Measurements from ENCODE around the gene EPC1. TPM values are rescaled to one million over a fixed set of nuclear protein-coding genes. Genes with fewer than 3 reads are reported as not detected.

EPC1 gene
- total and polyA plus RNA-seq, 2 donors from 2014 or later, result 12.3 to 42.6 TPM

DNA sequence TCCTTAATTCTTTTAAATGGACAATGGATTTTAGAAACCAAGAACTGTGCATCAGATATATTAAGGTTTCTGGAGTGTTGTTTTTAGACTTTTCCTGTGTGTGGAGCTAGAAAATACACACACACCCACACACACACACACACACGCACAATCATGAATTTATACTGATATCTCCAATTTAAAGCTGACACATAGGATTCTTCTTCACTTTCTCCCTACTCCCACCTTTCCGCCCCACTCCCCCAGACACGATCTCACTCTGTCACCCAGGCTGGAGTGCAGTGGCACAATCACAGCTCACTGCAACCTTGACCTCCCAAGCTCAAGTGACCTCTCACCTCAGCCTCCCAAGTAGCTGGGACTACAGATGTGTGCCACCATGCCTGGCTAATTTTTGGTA, 100.3 kb downstream of the EPC1 start:
- Histone ChIP-seq H3K4me3 (ENCODE audit: low read length in 3 of 3) (no peak overlapping the region), H3K27ac (ENCODE audit: low read depth in 2 of 2, low read length in 2 of 2) (no peak overlapping the region), H3K36me3 (ENCODE audit: control insufficient read depth in 2 of 3, insufficient read depth in 3 of 3, low read length in 3 of 3) (no peaks in the 10 kb centered on the region), H3K27me3 (ENCODE audit: control insufficient read depth, insufficient read depth, low read length) (no peaks in the 10 kb centered on the region), H3K4me1 (ENCODE audit: control insufficient read depth in 2 of 3, insufficient read depth in 2 of 3, low read depth in 1 of 3, low read length in 3 of 3) (no peaks in the 10 kb centered on the region), H3K9me3 (ENCODE audit: control insufficient read depth in 2 of 3, insufficient read depth in 1 of 3, low read length in 3 of 3) (no peaks in the 10 kb centered on the region), H3K9ac (ENCODE audit: low read length in 3 of 3) (no peak overlapping the region)
- no peak for DNase-seq
- TF ChIP-seq, protein P1, sequence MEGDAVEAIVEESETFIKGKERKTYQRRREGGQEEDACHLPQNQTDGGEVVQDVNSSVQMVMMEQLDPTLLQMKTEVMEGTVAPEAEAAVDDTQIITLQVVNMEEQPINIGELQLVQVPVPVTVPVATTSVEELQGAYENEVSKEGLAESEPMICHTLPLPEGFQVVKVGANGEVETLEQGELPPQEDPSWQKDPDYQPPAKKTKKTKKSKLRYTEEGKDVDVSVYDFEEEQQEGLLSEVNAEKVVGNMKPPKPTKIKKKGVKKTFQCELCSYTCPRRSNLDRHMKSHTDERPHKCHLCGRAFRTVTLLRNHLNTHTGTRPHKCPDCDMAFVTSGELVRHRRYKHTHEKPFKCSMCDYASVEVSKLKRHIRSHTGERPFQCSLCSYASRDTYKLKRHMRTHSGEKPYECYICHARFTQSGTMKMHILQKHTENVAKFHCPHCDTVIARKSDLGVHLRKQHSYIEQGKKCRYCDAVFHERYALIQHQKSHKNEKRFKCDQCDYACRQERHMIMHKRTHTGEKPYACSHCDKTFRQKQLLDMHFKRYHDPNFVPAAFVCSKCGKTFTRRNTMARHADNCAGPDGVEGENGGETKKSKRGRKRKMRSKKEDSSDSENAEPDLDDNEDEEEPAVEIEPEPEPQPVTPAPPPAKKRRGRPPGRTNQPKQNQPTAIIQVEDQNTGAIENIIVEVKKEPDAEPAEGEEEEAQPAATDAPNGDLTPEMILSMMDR (IDR thresholded peaks at IDR 0.05; ENCODE audit: borderline replicate concordance, extremely low read depth, insufficient read depth), result no peak
- intact Hi-C loops (cut with DNase I), result no loop called here
- FAIRE-seq, result no peak

DNA sequence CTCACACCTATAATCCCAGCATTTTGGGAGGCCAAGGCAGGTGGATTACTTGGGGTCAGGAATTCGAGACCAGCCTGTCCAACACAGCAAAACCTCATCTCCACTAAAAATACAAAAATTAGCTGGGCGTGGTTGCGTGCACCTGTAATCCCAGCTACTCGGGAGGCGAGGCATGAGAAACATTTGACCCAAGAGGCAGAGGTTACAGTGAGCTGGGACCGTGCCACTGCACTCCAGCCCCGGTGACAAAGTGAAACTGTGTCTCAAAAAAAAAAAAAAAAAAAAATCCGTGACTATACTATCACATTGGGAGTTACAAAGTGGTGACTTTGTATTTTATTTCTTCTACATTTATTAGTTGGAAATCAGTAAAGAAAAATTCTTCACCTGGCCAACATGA, 101.2 kb downstream of the EPC1 start:
- H3K4me3 ChIP-seq (ENCODE audit: low read length in 3 of 3), result no peak overlapping the region
- FAIRE-seq, result no peak
- intact Hi-C loops (cut with DNase I), result no loop called here
- H3K9ac ChIP-seq (ENCODE audit: low read length in 3 of 3), result no peak overlapping the region
- H3K27me3 ChIP-seq (ENCODE audit: control insufficient read depth, insufficient read depth, low read length), result no peaks in the 10 kb centered on the region
- H3K36me3 ChIP-seq (ENCODE audit: control insufficient read depth in 2 of 3, insufficient read depth in 3 of 3, low read length in 3 of 3), result no peaks in the 10 kb centered on the region
- no peak overlapping the region for H3K27ac ChIP-seq (ENCODE audit: low read depth in 2 of 2, low read length in 2 of 2)
- TF ChIP-seq, protein P1 (IDR thresholded peaks at IDR 0.05; ENCODE audit: borderline replicate concordance, extremely low read depth, insufficient read depth), result no peak
- no peaks in the 10 kb centered on the region for H3K4me1 ChIP-seq (ENCODE audit: control insufficient read depth in 2 of 3, insufficient read depth in 2 of 3, low read depth in 1 of 3, low read length in 3 of 3)
- DNase-seq, result no peak
- no peaks in the 10 kb centered on the region for H3K9me3 ChIP-seq (ENCODE audit: control insufficient read depth in 2 of 3, insufficient read depth in 1 of 3, low read length in 3 of 3)

DNA sequence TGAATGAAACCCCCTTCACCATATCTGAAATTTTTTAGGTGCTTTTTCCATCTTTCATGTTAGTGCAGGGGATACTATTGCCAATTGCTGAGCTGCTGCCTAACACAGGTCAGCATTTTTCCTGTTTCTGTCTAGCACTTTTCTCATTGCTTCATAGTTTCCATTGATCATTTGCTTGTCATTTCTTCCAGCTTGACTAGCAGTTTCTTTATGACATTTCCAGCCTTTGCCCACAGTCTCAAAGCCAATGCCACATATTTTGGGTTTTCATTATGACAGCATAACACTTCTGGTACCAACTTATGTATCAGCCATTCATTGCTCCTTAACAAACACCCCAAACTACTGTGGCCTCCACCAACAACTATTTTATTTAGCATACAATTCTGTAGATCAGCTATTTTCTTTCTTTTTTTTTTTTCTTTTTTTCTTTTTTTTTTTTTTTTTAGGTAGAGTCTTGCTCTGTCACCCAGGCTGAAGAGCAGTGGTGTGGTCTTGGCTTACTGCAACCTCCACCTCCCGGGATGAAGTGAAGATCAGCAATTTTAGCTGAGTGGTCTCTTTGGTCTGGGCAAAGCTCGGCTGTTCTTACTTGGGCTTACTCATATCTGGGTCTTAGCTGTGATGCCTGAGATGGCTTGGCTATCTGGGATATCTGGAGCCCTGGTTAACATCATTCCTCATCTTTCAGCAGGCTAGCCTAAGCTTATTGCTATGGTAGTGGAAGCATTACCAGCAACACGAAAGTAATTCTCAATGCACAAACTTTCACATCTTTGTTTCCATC, 102.3 kb downstream of the EPC1 start:
- Histone ChIP-seq H3K36me3 (ENCODE audit: control insufficient read depth in 2 of 3, insufficient read depth in 3 of 3, low read length in 3 of 3) (no peaks in the 10 kb centered on the region), H3K27me3 (ENCODE audit: control insufficient read depth, insufficient read depth, low read length) (no peaks in the 10 kb centered on the region), H3K9ac (ENCODE audit: low read length in 3 of 3) (no peak overlapping the region), H3K9me3 (ENCODE audit: control insufficient read depth in 2 of 3, insufficient read depth in 1 of 3, low read length in 3 of 3) (no peaks in the 10 kb centered on the region), H3K4me3 (ENCODE audit: low read length in 3 of 3) (no peak overlapping the region), H3K4me1 (ENCODE audit: control insufficient read depth in 2 of 3, insufficient read depth in 2 of 3, low read depth in 1 of 3, low read length in 3 of 3) (no peaks in the 10 kb centered on the region), H3K27ac (ENCODE audit: low read depth in 2 of 2, low read length in 2 of 2) (no peak overlapping the region)
- DNase-seq (no peak), FAIRE-seq (no peak)
- intact Hi-C loops (cut with DNase I), result no loop called here
- TF ChIP-seq, protein P1 (IDR thresholded peaks at IDR 0.05; ENCODE audit: borderline replicate concordance, extremely low read depth, insufficient read depth), result no peak

All from kidney (tissue), 14 donors.